Measurements from ENCODE around the gene CPS1.

The CPS1 gene

DNA sequence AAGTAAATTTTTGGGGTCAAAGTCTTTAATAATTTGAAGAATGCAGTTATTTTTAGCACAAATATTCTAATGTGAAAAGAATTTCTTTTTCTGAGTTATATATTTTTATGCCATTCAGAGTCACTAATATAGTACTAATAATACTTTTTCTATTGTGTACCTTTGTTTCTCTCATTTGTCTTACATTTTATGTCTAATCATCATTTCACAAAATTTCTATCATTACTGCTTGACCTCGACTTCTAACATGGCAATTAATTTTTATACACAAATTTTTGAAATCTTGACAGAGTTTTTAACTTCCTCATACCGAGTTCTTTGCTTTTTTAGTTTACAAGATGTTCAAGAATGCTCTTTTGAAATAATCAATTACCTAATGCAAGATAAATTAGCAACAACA lies 8.4 kb upstream of the CPS1 start:
- no peak for DNase-seq

DNA sequence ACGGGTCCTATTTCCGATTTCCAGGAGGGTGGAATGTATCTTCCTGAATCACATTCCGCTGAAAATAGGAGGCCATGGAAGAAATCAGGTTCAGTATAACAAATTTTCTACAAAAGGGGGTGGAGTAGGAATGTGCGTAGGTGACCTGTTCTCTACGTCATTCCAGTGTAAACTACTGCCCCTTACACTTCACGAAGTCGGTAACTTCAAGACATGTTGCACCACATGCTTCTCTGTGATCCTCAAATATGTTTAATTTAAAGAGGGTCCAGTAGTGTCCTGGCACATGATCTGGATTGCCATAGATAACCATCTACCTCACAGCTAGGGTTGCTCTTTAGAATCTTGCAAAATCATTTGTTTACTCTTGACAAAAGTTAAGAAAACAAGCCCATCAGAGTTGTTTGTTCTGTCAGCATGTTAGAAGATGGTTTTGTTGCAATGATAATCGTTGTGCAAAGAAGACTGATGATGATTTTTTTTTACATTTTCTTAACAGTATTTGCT lies 7.5 kb upstream of the CPS1 start:
- DNase-seq = no peak

DNA sequence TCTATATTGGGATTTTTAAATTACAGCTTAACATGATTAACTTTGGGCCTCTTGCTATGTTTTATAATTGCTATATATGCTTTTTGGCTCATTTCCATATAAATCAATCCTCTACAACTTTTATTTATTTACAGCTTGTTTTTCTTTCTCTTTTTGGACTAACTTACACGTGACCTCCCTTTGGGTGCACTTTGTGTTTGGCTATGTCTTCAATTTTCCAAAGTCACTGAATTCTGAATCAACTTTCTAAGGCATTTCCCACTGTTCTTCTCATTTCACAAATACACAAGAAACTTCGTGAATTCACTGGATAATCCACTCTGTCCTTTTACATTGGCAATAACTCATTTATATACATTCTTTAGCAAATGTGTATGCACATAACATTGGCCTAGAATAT lies 5.4 kb upstream of the CPS1 start:
- no peak for DNase-seq

DNA sequence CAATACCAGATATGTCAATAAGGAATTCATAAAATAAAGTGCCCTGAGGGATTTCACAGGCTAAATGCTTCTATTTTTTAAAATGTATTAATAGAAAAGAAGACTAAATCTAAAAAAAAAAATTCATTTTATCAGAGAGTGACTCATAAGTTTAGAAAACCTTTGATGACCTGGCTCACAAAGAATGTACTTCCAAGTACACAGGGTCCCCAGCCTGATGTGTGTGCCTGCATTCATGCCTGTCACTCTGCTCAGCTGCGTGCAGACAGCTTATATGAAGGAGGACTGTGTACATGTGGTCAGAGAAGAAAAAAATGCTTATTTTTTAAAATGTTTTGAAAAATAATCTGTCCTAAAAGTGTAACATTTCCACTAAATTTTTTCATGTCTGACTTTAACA lies 3.0 kb upstream of the CPS1 start:
- no peak for DNase-seq

DNA sequence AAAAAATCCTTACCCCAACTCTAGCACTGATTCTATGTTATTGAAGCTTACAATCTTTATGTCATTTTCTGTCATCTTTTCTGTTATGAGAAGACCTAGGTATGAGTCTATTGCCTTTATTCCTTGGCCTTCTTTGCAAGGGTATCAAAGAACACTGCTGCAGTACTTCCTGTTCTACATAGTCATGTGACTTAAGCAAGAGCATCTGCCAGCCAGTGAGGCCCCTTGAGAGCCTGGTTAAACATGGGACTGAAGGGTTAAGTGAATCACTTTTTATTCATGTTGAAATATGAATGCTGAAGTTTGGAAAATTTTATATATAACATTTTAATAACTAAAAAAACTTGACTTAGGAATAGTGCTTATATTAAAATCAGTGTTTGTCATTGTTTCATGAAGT lies 844 bp upstream of the CPS1 start:
- no peak for DNase-seq

DNA sequence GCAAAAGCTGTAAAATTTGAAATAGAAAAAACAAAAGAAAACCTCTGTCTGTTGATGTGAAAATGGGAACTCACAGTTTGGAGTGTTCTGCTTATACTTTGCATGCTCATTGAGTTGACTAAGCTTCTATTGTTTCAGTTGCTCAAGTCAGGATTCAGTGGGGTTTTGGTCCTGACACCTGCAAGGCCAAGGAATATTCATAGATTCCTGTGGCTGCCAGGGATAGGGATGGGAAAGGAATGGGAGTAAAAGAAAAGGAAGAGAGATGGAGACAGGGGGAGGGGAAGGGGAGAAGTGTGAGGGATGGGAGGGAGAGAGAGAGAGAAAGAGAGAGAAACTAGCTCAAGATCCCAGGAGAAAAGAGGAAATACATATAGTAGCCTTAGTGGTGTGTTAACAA lies 1.3 kb downstream of the CPS1 start:
- no peak for DNase-seq

DNA sequence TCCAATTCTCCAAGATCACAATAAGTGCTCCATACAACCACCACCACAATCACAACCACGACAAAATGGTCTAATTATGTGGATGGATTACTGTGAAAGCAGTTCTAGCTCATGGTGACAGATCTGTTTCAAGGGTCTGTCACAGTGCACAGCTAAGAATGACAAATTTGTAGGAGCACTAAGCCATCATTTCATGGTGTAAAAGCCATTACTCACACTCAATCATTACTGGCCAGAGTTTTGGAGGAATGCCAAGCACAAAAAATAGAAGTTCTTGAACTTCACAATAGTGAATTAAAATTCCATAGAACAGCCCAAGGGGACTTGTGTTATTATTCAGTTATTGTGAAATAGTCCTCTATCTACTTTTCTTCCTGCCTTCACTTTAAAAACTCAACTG lies 2.3 kb downstream of the CPS1 start:
- no peak for DNase-seq

DNA sequence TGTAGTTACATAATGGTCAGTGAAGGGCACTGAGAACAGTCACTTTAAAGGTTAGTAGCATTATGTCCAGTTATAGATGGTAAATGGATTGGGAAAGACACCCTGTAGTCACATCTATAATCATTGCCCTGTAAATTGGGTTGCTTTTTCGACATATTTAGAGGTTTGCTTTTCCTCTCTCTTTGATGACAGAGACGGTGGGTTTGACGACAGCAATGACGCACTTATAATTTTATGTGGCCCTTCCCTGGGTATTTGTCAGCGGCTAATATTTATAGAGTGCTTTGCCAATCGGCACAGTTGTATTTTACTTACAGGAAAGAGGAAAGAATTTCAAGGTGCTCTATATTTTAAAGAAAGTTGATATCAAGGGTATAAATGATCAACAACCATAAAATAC lies 2.8 kb downstream of the CPS1 start:
- no peak for DNase-seq

DNA sequence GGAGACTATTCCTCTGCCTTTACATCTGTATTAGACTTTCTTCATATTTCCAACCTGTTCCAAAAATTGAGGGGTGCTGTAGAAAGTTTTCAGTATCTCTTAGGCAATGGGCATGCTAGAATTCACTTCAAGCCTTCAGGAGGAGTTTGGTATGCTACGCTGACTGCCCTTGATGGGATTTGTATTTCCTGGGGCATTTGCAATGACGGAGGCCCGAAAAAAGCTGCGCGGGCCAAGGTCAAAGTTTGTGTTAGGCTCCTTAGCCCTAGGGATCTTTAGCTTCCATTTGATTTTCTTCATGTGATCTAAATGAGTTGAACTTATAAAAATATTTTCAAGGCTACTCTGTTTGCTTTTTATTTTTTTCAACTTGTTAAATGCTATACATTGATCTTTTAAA lies 5.1 kb downstream of the CPS1 start:
- no peak for DNase-seq

GRCh38 chr2:210562091-210562490 lies 5.7 kb downstream of the CPS1 start:
- no peak for DNase-seq

DNA sequence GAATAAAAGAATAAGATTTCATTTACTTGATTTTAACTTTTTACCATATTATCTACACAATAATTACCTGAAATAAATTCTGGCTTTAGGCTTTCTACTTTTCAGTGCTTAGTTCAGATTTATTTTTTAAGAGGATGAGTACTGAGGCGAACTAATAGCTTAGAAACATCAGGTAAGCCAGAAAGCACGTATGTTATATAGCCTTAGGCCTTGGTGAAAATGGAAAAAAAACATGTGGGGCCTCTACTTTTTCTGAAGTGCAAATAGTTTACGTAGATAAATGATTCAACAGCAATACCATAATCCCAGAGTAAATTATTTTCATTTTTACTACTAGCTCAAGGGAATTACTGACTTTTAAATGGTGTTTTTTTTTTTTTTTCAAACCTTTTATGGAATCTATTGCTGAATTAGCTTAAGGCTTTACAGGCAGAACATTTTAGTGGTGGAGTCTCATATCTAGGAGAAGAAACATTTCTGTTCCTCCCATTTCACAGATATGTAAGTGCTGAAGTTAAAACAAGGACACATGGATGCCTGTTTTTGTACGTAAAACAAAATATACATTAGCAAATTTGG lies 6.2 kb downstream of the CPS1 start:
- DNase-seq = no peak

GRCh38 chr2:210567279-210567678 lies 10.9 kb downstream of the CPS1 start:
- no peak for DNase-seq

- DNase-seq = no peak
Measured at GRCh38 chr2:210568108-210568507, 11.7 kb downstream of the CPS1 start.

DNA sequence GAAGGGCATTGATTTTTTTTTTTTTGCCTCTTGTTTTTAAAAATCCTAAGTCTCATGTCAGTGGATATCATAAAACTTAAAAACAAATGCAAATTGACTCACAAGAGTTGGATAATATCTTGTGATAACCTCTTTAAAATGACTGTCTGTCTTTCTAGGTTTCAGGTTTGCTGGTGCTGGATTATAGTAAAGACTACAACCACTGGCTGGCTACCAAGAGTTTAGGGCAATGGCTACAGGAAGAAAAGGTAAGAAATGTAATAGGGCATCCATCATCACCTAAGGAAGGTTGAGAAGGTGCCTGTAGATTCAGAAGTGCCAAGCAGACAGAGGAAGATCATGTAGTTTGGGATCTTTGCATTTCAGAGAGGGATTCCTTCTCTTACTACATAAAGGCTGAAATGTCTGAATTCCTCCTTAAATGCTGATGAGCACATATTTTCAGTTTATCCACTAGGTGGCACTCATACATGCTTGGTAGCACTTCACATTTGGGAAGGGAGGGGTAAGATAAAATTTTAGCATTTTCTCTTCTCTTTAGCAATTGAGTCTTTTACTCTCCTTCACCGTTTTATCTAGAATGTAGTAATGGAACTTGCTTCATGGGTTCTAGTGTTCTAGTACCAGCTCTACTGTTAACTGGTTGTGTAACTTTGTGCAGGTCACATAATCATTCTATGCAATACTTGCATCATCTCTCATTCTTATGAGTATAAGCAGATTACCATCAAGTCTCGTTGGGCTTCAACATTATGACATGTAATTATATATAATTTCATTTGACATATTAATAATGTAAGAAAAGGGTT lies 21.1 kb downstream of the CPS1 start:
- DNase-seq = no peak

DNA sequence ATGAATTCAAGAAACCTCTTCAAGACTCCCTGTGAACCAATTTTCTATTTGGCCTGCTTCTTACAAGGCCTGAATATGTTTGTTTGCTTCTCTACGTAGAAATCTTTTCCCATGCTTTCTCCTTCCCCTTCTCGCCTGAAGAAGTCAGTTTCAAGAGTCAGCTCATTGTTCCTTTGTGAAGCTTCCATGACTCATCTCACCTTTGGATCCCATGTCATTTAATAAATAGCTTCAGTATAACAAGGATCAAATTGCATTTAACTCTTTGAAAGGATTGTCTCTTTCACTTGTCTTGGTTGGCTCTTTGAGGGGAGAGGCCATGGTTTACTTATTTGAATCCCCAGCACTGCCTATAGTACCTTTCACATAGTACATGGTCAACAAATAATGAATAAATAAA lies 28.4 kb downstream of the CPS1 start:
- no peak for DNase-seq

DNA sequence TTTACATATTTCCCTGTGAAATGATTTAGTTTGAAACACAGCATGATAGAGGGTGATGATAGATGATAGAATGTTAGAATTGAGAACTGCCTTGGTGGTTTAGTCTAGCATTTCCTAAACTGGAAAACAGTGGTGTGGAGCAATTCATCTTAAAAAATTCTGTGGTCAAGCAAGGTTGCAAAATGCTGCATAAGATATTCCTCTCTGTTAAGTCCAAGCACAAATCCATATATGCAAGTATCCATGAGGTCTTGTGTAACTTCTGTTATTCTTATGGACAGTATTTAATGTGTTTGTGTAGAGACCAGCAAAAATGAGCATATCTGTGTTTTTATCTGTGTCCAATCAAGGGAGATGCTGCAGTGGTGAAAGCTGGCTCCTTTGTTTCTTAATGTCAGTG lies 30.0 kb downstream of the CPS1 start:
- DNase-seq = no peak

DNA sequence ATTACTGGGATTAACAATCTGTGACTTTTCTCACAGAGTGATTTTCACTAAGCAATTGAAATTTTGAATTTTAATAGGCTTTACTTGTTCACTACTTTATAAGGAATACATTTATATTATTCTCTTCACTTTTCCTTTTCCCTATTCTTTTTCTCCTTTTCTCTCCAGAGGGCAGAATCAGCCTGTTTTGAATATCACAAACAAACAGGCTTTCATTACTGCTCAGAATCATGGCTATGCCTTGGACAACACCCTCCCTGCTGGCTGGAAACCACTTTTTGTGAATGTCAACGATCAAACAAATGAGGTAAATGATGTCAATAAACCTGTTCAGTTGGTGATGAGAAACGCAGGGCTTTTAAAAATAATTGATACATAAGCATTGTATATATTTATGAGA lies 35.3 kb downstream of the CPS1 start:
- no peak for DNase-seq

GRCh38 chr2:210592726-210593125 lies 36.3 kb downstream of the CPS1 start:
- DNase-seq = no peak

DNA sequence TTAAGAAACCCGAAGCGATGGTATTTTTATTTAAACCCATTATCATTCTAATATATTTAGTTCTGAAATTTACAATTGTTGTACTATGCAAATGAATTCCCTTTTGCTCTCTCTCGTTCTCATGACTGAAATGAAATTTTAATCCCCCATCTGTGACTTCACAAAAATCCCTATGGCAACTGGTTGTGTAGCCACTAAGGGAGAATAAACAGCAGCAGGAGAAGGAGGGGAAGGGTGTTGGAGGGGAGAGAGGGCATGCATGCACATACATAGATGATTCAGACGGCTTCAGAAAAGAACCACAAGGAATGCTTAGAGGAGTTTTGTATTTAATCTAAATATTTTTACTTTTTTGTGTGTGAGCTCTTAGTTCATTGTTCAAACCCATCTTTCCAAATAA lies 36.8 kb downstream of the CPS1 start:
- no peak for DNase-seq

GRCh38 chr2:210598219-210598618 lies 41.8 kb downstream of the CPS1 start:
- no peak for DNase-seq

- no peak for DNase-seq
Measured at GRCh38 chr2:210599476-210599875, 43.1 kb downstream of the CPS1 start.

DNA sequence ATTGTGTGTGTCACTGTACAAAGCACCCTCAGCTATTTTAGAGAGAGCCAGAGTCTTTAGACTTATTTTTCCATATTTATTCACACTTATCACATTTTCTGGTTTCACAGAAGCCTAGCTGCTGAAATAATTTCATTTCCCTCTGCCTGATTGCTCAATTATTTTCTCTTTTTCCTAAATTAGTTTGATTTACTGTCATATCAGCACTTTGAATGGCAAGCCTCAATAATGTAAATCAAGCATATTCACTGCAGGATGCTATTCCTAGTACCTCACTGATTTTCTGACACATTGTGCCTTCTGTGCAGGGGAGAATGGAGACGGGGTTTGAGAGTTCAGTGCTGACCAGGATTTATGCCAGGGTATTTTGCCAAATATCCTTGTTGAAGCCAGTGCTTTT lies 48.3 kb downstream of the CPS1 start:
- no peak for DNase-seq

- no peak for DNase-seq
Measured at GRCh38 chr2:210606001-210606400, 49.6 kb downstream of the CPS1 start.

DNA sequence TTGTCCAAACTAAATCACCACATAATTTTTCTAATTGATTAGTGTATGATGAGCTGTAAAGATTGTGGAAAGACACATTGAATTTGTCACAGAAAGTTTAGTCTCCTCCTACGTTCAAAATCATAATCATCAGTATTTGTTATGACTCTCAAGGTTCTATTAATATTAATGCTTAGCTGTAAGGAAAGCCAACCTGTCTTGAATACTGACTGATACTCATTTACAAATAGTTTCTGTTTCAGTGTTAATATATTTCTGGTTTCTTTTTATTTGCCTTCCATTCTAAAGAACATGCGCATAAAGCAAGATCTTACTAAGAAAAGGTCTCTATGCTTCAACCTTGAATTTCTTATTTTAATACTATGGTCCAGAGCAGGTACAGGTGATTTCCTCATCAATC lies 55.1 kb downstream of the CPS1 start:
- DNase-seq = no peak

GRCh38 chr2:210616074-210616473 lies 59.7 kb downstream of the CPS1 start:
- DNase-seq = no peak

Data from KG1 (cell line).